ENCODE results near the gene ACY1. TPM values are rescaled to one million over a fixed set of nuclear protein-coding genes. Genes with fewer than 3 reads are reported as not detected.

Gene ACY1
- total and polyA plus RNA-seq, 10 of the 15 experiments (the other 5 are each of a cell fraction or from before 2014, with no cell fraction given) = 18.5 to 42.2 (median 27.8) TPM

DNA sequence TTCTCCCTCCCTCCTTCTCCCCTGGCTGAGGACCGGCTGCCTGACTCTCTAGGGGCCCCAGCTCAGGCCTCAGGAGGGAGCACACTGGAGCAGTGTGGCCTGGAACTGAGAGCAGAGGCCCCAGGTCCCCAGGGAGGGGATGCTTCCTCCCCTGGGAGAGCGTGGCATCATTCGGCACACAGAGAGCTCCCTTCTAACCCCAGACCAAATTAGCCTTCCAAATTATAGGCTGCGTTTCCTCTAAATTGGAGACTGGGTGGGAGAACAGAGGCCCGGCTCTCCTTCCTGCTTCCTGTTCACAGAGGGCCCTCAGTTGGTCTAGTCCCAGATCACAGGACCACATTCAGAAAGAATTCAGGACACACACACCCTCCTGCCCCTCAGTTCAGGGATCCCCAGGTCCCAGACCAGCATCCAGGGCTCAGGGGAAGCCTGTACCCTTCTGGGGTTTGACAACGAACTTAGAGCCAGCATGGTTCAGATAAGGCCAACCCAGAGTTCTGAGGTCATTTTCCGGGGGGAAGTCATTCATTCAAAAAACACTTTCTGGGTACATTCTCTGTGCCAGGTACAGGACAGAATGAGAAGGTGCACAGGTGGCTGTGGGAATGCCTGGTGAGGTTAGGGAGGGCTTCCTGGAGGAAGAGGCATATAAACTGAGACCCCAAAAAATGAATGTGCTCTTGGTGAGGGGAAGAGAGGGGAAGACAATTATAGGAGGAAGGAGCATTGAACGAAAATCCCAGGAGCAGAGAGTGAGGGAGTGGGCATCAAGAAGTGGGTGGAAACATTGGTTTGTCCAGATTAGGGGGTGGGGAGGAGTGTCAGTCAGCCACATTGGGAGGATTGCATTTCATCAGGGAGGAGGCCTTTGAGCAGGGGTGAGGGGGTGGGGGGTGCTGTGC, 40.8 kb downstream of the ACY1 start (continued):
- TF ChIP-seq, protein P1, sequence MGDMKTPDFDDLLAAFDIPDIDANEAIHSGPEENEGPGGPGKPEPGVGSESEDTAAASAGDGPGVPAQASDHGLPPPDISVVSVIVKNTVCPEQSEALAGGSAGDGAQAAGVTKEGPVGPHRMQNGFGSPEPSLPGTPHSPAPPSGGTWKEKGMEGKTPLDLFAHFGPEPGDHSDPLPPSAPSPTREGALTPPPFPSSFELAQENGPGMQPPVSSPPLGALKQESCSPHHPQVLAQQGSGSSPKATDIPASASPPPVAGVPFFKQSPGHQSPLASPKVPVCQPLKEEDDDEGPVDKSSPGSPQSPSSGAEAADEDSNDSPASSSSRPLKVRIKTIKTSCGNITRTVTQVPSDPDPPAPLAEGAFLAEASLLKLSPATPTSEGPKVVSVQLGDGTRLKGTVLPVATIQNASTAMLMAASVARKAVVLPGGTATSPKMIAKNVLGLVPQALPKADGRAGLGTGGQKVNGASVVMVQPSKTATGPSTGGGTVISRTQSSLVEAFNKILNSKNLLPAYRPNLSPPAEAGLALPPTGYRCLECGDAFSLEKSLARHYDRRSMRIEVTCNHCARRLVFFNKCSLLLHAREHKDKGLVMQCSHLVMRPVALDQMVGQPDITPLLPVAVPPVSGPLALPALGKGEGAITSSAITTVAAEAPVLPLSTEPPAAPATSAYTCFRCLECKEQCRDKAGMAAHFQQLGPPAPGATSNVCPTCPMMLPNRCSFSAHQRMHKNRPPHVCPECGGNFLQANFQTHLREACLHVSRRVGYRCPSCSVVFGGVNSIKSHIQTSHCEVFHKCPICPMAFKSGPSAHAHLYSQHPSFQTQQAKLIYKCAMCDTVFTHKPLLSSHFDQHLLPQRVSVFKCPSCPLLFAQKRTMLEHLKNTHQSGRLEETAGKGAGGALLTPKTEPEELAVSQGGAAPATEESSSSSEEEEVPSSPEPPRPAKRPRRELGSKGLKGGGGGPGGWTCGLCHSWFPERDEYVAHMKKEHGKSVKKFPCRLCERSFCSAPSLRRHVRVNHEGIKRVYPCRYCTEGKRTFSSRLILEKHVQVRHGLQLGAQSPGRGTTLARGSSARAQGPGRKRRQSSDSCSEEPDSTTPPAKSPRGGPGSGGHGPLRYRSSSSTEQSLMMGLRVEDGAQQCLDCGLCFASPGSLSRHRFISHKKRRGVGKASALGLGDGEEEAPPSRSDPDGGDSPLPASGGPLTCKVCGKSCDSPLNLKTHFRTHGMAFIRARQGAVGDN (IDR thresholded peaks at IDR 0.05) = peak; percentile 51
- TF ChIP-seq NFIC (IDR thresholded peaks at IDR 0.05; ENCODE audit: low read depth, low read length) (no peak; the same call in 1 of the 2 replicates), NR2C2 (IDR thresholded peaks at IDR 0.05; ENCODE audit: borderline replicate concordance, control insufficient read depth, insufficient read length, low read depth) (no peak), GATAD2B (conservative IDR thresholded peaks at IDR 0.05; ENCODE audit: low read depth) (peak; percentile 100), MTA2 (IDR thresholded peaks at IDR 0.05; ENCODE audit: low read depth) (peak; percentile 73), EED (IDR thresholded peaks at IDR 0.05; ENCODE audit: low read depth) (peak; percentile 59; the same call in 1 of the 2 replicates)
- TF ChIP-seq, protein P2, sequence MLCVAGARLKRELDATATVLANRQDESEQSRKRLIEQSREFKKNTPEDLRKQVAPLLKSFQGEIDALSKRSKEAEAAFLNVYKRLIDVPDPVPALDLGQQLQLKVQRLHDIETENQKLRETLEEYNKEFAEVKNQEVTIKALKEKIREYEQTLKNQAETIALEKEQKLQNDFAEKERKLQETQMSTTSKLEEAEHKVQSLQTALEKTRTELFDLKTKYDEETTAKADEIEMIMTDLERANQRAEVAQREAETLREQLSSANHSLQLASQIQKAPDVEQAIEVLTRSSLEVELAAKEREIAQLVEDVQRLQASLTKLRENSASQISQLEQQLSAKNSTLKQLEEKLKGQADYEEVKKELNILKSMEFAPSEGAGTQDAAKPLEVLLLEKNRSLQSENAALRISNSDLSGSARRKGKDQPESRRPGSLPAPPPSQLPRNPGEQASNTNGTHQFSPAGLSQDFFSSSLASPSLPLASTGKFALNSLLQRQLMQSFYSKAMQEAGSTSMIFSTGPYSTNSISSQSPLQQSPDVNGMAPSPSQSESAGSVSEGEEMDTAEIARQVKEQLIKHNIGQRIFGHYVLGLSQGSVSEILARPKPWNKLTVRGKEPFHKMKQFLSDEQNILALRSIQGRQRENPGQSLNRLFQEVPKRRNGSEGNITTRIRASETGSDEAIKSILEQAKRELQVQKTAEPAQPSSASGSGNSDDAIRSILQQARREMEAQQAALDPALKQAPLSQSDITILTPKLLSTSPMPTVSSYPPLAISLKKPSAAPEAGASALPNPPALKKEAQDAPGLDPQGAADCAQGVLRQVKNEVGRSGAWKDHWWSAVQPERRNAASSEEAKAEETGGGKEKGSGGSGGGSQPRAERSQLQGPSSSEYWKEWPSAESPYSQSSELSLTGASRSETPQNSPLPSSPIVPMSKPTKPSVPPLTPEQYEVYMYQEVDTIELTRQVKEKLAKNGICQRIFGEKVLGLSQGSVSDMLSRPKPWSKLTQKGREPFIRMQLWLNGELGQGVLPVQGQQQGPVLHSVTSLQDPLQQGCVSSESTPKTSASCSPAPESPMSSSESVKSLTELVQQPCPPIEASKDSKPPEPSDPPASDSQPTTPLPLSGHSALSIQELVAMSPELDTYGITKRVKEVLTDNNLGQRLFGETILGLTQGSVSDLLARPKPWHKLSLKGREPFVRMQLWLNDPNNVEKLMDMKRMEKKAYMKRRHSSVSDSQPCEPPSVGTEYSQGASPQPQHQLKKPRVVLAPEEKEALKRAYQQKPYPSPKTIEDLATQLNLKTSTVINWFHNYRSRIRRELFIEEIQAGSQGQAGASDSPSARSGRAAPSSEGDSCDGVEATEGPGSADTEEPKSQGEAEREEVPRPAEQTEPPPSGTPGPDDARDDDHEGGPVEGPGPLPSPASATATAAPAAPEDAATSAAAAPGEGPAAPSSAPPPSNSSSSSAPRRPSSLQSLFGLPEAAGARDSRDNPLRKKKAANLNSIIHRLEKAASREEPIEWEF (IDR thresholded peaks at IDR 0.05; ENCODE audit: insufficient replicate concordance, low read depth, low read length) = peak; percentile 99

Data from GM12878 (cell line).